Measurements from ENCODE around the gene CDC14B.
"Not testable (repeated sequence)": the region's sequence is repeated elsewhere in the genome, so short reads cannot be mapped to it uniquely, and the experiment has no call there.

The CDC14B gene

GRCh38 chr9:96585426-96585825, 34.2 kb downstream of the CDC14B start:
- FAIRE-seq, result no peak

DNA sequence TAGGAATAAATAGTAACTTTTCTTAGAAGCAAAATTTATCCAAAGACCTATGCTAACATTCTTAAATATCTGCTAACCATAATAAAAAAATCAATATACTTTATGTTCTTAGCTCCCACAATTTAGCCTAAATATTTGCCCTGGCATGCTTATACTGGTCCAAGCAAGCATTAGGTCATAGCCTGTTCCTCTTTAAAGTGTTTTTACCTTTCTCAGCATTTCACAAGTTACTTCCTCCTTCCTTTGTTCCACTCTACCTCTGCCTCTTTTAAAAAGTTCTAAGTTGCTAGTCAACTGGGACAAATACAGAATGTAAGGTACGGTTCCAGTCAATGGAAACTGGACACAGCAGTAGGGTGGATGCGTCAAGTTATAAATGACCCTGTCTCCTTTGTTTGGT, 37.4 kb downstream of the CDC14B start:
- FAIRE-seq, result peak; percentile 33

DNA sequence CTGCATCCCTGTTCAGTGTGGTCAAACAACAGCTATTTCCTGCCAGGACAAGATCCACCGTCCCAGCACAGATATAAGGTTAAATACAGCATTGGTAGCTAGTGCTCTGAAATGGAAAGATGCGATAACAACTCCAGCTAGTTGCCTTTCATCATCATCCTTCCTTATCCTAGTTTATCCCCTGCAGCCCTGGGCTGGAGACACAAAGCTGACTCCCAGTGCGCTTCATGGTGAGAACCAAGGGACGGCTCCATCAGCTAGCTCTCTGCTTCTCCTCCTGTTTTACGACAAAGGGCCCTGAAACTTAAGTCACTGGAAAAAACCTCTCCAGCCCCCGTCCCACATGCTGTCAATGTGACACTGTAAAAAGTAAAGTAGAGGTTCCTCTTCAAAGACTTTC, 37.9 kb downstream of the CDC14B start:
- FAIRE-seq, result no peak

GRCh38 chr9:96581301-96581700, 38.3 kb downstream of the CDC14B start:
- FAIRE-seq, result no peak

DNA sequence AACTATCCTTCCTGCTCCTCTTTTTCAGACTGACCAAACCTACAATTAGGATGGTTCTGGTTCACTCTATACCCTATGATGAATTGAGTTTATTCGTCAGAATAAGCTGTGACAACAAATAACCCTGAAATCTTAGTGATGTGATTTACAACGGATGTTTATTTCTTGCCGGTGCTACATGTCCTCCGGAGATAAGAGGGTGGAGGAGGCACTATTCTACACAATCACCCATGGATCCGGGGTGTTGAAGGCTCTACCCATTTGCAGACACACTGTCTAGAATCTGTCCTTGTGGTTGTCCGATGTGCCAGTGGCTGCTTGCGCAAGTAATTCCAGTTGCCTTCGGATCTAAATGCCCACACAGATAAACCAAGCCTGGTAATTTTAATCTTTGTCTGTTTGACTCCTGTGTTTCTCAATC, 44.7 kb downstream of the CDC14B start:
- FAIRE-seq, result no peak

DNA sequence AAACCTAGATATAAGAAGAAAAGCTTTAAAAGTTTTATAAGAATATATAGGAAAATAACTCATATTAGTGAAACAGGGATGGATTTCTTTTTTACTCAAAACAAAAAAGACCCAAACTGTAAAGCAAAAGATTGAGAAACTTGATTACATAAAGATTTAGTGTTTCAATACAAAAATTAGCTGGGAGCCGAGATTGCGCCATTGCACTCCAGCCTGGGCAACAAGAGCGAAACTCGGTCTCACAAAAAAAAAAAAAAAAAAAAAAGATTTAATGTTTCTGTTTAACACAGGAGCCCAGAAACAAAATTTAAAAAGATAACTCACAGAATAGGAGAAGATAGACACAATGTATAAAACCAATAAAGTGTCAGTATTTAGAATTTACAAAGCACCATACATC, 45.2 kb downstream of the CDC14B start:
- FAIRE-seq, result no peak

- no peak for FAIRE-seq
These were observed 52.4 kb downstream of the CDC14B start for GRCh38 chr9:96567203-96567700.

DNA sequence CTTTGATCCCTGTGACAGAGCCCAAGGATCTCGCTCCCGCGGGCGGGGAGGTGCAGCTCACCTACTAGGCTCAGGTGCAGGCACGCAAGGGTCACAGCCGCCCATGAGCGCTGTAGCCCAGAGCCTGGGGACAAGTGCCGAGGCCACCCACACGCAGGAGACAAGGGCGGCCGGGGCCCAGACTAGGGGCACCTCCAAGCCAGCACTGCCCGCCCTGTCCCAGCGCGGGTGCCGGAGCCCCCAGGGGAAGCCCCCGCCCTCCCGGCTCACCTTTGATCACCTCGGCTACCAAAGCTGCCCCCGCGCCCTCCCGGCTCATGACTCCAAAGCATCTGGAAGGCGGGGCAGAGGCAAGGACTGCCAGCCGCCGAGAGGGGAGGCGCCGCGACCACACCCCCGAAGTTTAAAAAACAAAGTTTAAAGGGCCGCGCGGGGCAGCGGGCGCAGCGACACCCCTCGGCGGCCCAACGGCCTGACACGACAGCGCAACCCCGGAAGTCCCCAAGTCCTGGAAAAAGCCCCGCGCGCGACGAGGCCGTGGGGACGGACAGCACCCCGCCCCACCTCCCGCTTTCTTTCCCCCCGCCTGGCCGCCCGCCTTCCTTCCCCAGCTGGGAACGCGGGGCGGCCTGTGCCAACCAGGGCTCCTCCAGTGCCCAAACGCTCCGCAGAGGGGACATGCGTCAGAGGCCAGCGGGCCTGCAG, 53.0 kb downstream of the CDC14B start:
- no peak for FAIRE-seq

GRCh38 chr9:96565671-96566497, 53.8 kb downstream of the CDC14B start:
- peak; percentile 79 for FAIRE-seq

- no peak for FAIRE-seq
These were observed 55.4 kb downstream of the CDC14B start for GRCh38 chr9:96564217-96564616.

GRCh38 chr9:96559339-96559943, 60.2 kb downstream of the CDC14B start:
- no peak for FAIRE-seq

- no peak for FAIRE-seq
These were observed 61.7 kb downstream of the CDC14B start for GRCh38 chr9:96557921-96558320.

- FAIRE-seq, result no peak
These were observed 62.8 kb downstream of the CDC14B start for GRCh38 chr9:96556701-96557461.

DNA sequence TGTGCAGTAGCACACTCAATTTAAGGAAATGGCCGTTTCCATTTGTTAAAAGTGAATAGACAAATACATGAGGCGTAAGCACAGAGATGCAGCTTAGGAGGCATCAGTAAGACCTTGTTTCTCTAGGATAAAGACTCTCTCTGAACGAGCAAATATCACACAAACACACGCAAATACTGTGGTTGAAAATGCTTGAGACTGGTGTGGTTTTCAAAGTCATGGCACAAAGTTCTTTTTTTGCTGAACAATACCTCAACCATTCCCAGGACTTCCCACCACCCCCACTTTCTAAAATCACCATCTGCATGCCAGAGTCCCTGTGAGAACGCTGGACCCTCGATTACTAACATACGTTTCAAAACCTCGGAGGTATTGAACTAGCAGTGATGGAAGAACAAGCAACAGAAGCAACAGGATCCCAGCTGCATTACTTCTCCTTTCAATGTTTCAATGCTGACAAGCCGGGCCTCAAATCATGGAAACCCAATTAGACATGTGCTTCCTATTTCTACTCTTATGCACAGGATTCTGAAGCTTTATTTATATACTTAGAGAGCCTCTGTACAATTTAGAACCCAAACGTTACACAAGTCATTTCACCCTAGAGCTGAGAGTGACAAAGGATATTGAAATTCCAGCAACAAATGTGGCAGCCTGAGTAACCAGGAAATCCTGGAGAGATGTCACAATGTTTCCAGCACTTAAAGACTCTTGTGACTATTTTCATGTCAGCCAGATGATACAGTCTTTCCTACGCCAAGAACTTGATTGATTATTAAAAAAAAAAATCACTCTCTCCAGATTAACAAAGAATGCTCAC, 63.9 kb downstream of the CDC14B start:
- no peak for FAIRE-seq

DNA sequence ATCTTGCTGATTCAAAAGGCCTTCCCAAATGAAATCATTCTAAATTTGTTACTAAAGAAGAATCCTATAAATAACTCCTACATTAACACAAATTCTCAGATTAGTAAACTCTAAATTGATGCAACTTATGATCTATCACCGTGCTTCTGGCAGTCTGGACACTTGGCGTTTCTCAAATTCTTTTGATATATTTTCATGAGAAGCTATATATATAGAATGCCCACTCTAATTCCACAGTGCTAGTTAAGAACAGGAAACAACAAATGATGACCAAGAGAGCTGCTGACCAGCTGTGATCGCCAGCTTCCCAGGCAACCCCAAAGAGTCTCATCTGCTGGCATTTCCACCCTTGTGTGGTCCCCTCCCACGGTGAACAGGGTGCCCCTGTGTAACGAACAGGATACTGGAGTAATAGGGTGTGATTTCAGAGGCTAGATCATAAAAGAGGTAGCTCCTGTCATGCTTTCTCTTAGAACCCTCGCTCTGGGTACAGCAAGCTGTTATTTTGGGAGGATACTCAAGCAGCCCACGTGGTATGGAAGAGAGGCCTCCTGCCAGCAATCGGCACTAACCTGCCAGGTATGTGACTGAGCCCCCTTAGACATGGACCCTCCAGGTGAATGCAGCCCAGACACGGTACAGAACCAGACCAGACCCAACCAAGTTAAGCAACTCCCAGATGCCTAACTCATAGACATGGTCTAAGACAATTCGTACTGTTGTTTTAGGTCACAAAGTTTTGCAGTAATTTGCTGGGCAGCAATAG, 64.7 kb downstream of the CDC14B start:
- FAIRE-seq, result no peak

DNA sequence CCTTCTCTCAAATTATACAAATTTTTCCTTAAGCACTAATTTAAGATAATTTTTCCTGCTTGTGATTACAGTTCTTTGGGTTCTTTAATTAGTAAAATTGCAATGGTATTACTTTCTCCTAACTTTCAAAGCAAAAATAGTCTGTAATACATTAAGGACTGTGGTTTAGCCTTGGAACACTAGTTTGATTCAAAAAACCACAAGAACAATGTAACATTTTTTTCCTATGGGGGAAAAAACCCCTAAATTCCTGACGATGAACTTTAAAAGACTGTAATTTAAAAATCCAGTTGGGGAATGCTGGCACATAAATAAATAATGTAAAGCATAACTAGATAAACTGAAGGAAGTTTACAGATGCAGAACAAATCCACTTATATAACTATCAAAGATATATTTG, 65.3 kb downstream of the CDC14B start:
- no peak for FAIRE-seq

DNA sequence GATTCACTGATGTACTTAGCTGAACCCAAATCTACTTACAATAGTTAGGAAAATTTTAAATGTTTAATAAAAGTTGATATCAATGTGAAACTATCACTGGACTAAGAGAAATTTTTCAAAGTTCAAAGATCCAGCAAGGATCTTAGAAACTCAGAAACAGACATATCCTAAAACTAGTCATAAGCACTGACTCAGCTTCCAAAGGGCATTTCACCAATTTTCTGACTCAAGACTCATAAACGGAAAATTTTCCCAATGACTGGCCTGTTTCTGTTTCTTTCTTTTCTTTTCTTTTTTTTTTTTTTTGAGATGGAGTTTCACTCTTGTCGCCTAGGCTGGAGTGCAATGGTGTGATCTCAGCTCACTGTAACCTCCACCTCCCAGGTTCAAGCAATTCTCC, 66.6 kb downstream of the CDC14B start:
- no peak for FAIRE-seq

DNA sequence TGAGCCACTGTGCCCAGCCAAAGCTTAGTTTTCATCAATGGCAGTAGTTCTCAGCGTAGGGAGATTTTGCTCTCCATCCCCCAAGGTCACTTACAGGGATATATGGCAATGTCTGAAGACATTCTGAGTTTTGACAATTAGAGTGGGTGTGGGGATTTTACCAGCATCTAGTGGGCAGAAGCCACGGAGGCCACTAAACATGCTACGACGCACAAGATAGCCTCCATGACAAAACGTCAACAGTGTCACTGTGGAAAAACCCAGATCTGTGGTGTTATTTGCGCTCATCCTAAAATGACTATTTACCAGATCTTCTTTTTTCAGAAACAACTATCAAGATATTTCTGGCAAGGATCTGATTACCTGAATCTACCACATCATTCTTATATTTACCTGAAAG, 68.2 kb downstream of the CDC14B start:
- no peak for FAIRE-seq

DNA sequence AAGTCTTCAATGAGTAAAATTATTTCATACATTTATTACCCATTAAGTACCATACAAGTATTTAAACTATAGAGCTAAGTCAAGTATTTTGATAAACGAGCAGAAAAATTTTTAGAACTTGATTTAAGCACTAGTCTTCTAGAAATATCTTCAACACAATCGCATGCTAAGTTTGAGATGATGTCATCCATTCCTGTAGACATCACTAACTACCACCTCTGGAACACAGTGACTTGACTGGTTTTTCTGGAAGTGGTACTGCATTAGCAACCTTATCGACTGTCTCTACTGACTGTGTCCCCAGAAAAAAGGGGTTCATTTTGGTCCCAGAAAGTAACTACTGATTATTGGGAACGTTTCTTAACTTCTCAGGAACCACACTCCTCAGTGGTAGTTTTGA, 69.0 kb downstream of the CDC14B start:
- FAIRE-seq, result no peak

DNA sequence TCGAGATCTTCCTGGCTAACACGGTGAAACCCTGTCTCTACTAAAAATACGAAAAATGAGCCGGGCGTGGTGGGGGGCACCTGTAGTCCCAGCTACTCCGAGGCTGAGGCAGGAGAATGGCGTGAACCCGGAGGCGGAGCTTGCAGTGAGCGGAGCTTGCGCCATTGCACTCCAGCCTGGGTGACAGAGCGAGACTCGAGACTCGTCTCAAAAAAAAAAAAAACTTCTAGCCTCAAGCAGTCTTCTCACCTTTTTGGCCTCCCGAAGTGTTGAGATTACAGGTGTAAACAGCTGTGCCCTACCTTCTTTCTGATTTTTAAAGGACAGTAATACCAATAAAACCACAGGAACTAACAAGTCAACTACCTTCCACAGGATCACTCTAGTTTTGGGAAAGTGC, 76.5 kb downstream of the CDC14B start:
- FAIRE-seq, result not testable (repeated sequence)

DNA sequence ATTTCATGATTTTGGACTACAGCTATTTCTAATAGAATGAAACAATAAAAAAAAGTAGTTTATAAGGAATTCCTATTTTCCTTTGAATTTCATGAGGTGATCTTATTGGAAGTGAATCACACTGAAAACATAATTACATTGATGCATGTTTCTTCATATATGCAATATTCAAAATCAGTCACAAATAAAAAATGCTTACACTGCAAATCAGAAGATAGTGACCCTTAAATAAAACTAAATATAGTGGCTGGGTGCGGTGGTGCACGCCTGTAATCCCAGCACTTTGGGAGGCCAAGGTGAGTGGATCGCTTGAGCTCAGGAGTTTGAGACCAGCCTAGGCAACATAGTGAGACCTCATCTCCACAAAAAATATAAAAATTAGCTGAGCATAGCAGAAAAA, 79.5 kb downstream of the CDC14B start:
- FAIRE-seq, result no peak
